HepG2 (cell line): ENCODE results near the gene CACNA1I. TPM values are rescaled to one million over a fixed set of nuclear protein-coding genes. Genes with fewer than 3 reads are reported as not detected.

Experiments used
- ATAC-seq: fragments of 200-7000 bp; cut with Tn5 transposase; 3 replicates; pipeline ENCODE4 v1.9.1; 2020; ENCODE audit warnings: mild to moderate bottlenecking, moderate library complexity
- BruUV-seq: library from RNA; stranded (reverse); fragments of 400-500 nt; replicated peaks from 2 replicates; lab custom pipeline; 2021; lab: Mats Ljungman, UMichigan
- CTCF ChIA-PET: fragments of 300-600 bp; formaldehyde crosslinking; extraction: SDS; loops from one replicate; lab custom pipeline; 2021; ENCODE audit warnings: low total read pairs, inconsistent platforms, low intra/inter-chr PET ratio; lab: Yijun Ruan, JAX
- POLR2A ChIA-PET: fragments of 350-600 bp; sonication (Branson Sonifier 250); formaldehyde crosslinking; loops from one replicate; lab custom pipeline; 2020; ENCODE audit warnings: antibody characterized with exemption, inconsistent platforms; lab: Yijun Ruan, JAX
- DNase-seq: peaks from one replicate; pipeline ENCODE4 v3.0.0-alpha.2; 2015; ENCODE audit warnings: low spot score
- FAIRE-seq: peaks from 3 replicates; lab custom pipeline; 2011; peaks lifted over from hg19 to GRCh38; lab: Jason Lieb, UNC
- H2AFZ ChIP-seq: one replicate; pipeline ENCODE4 v1.6.1; 2011; ENCODE audit warnings: low read length, inconsistent platforms
- H3K27ac ChIP-seq: fragments of 300-600 bp; 3 replicates; pipeline ENCODE4 v1.8.0; 2011; ENCODE audit warnings: mixed run types, mild to moderate bottlenecking, mixed read lengths, low read length, inconsistent platforms; ENCODE audit not compliant: insufficient read depth; ENCODE audit errors: extremely low read length
- H3K27me3 ChIP-seq, 2 experiments: fragments of 200-600 bp in 1 of 2; 2 replicates in 1 of 2; 3 replicates in 1 of 2; pipeline versions ENCODE4 v1.6.0 to v1.8.0; 2011; ENCODE audit warnings: low read length in 2 of 2, mild to moderate bottlenecking in 2 of 2, moderate library complexity in 2 of 2, inconsistent platforms in 1 of 2; ENCODE audit not compliant: insufficient read depth in 2 of 2, control insufficient read depth in 1 of 2
- H3K36me3 ChIP-seq, 2 experiments: fragments of 200-600 bp in 1 of 2; replicated peaks in 1 of 2; 2 replicates in 1 of 2; 3 replicates in 1 of 2; pipeline versions ENCODE4 v1.5.1 to v1.8.0; 2011; ENCODE audit warnings: low read length in 2 of 2, inconsistent platforms in 1 of 2; ENCODE audit not compliant: insufficient read depth in 2 of 2, control insufficient read depth in 1 of 2
- H3K4me1 ChIP-seq: 2 replicates; pipeline ENCODE4 v1.5.1; 2012; ENCODE audit warnings: low read length, inconsistent platforms; ENCODE audit not compliant: insufficient read depth
- H3K4me2 ChIP-seq: 2 replicates; pipeline ENCODE4 v1.6.0; 2011; ENCODE audit warnings: low read depth, low read length, inconsistent platforms
- H3K4me3 ChIP-seq, 3 experiments: fragments of 200-600 bp in 1 of 3; sonication (generic), shearing (Covaris generic) in 1 of 3; replicated peaks in 1 of 3; 2 replicates each; pipeline ENCODE4 v1.5.1; 2011 to 2016; ENCODE audit warnings: low read length in 3 of 3, inconsistent platforms in 2 of 3, low read depth in 2 of 3, mild to moderate bottlenecking in 2 of 3, control low read depth in 1 of 3, mixed read lengths in 1 of 3; ENCODE audit not compliant: insufficient read depth in 1 of 3
- H3K79me2 ChIP-seq: one replicate; pipeline ENCODE4 v1.6.1; 2011; ENCODE audit warnings: low read length, inconsistent platforms; ENCODE audit not compliant: insufficient read depth
- H3K9ac ChIP-seq: 2 replicates; pipeline ENCODE4 v1.6.0; 2011; ENCODE audit warnings: mild to moderate bottlenecking, low read depth, low read length, inconsistent platforms; ENCODE audit not compliant: insufficient read depth
- H3K9me3 ChIP-seq: 2 replicates; pipeline ENCODE4 v1.5.1; 2012; ENCODE audit warnings: mild to moderate bottlenecking, low read length
- H4K20me1 ChIP-seq: 2 replicates; pipeline ENCODE4 v1.6.0; 2011; ENCODE audit warnings: inconsistent platforms, mild to moderate bottlenecking, low read length, moderate library complexity; ENCODE audit not compliant: insufficient read depth
- DR1 ChIP-seq: sonication (generic); formaldehyde crosslinking; IDR thresholded peaks from 2 replicates; pipeline ENCODE4 v1.8.0; 2021; ENCODE audit warnings: mild to moderate bottlenecking, missing genetic modification reagents, inconsistent platforms
- FIP1L1 ChIP-seq: fragments of 200-400 bp; formaldehyde crosslinking; IDR thresholded peaks from 2 replicates; pipeline ENCODE4 v1.6.1; 2018; ENCODE audit warnings: low read depth, mild to moderate bottlenecking, low read length, moderate library complexity, borderline replicate concordance; ENCODE audit not compliant: insufficient read depth
- KMT2B ChIP-seq: IDR thresholded peaks from 2 replicates; pipeline ENCODE4 v1.6.1; 2016; ENCODE audit warnings: missing genetic modification reagents, missing compliant biosample characterization
- NONO ChIP-seq, 2 experiments: fragments of 450-650 bp in 1 of 2; sonication (generic) in 1 of 2; formaldehyde crosslinking in 1 of 2; IDR thresholded peaks in 1 of 2; conservative IDR thresholded peaks in 1 of 2; 2 replicates each; pipeline versions ENCODE4 v1.6.1 to v1.8.0; 2017 to 2022; ENCODE audit warnings: mild to moderate bottlenecking in 1 of 2, missing genetic modification reagents in 1 of 2, moderate library complexity in 1 of 2
- POLR2AphosphoS5 ChIP-seq: IDR thresholded peaks from 2 replicates; pipeline ENCODE4 v1.6.1; 2012; ENCODE audit warnings: low read depth, low read length
- SNRNP70 ChIP-seq: fragments of 200-400 bp; formaldehyde crosslinking; IDR thresholded peaks from 2 replicates; pipeline ENCODE4 v1.6.1; 2017; ENCODE audit warnings: mild to moderate bottlenecking, low read depth, low read length, moderate library complexity
- ZNF720 ChIP-seq: sonication (generic); formaldehyde crosslinking; IDR thresholded peaks from 2 replicates; pipeline ENCODE4 v1.4.0; 2020; ENCODE audit warnings: missing genetic modification reagents
- WGBS: methylation state at CpG from one replicate; pipeline ENCODE4 v1.1.6; 2017; ENCODE audit warnings: low lambda C conversion rate; 5-methylcytosine and 5-hydroxymethylcytosine counted together
- in situ Hi-C: cut with HindIII; loops from 2 replicates; pipeline ENCODE4 v1.10.0; 2017; ENCODE audit warnings: low pct_unique_long_range_greater_than_20kb; ENCODE audit not compliant: extremely low pct_ligation_motif_present
- intact Hi-C: fragments of 100-400 bp; cut with micrococcal nuclease; formaldehyde crosslinking; loops from one replicate; pipeline ENCODE4 v1.10.0; 2022; ENCODE audit not compliant: unreplicated experiment
- polyA plus RNA-seq, 8 experiments: library from polyadenylated mRNA; depleted of rRNA in 3 of 8; stranded (reverse) in 7 of 8; unstranded in 1 of 8; fragments of >200 nt; fragmentation: Illumina TruSeq in 4 of 8; extraction: Trizol in 4 of 8; gene quantifications; 2 replicates each; pipeline versions ENCODE4 v1.2.1 to v1.2.3, GENCODE V29; 2011 to 2016; ENCODE audit warnings: low read depth in 4 of 8, missing spikeins in 1 of 8, mixed read lengths in 1 of 8; ENCODE audit not compliant: insufficient read depth in 1 of 8
- total RNA-seq, 5 experiments: library from RNA; depleted of rRNA; stranded (reverse); fragments of >200 nt; fragmentation: Illumina TruSeq; extraction: Trizol; gene quantifications; 2 replicates each; pipeline ENCODE4 v1.2.3, GENCODE V29; 2016; ENCODE audit warnings: low read depth in 1 of 5
- TF ChIP-seq, protein P1 (sequence below): sonication (generic); formaldehyde crosslinking; IDR thresholded peaks from 2 replicates; pipeline ENCODE4 v1.4.0; 2020; ENCODE audit warnings: missing genetic modification reagents, low read depth, mild to moderate bottlenecking, borderline replicate concordance
- TF ChIP-seq, protein P2 (sequence below): sonication (generic); formaldehyde crosslinking; IDR thresholded peaks from 2 replicates; pipeline ENCODE4 v1.5.0; 2020; ENCODE audit warnings: missing genetic modification reagents, mild to moderate bottlenecking, borderline replicate concordance
- TF ChIP-seq, protein P3 (sequence below): sonication (generic); formaldehyde crosslinking; IDR thresholded peaks from 2 replicates; pipeline ENCODE4 v1.4.0; 2020; ENCODE audit warnings: missing genetic modification reagents
- TF ChIP-seq, protein P4 (sequence below): sonication (generic); formaldehyde crosslinking; IDR thresholded peaks from 2 replicates; pipeline ENCODE4 v1.4.0; 2020; ENCODE audit warnings: missing genetic modification reagents, borderline replicate concordance

CACNA1I gene
- total and polyA plus RNA-seq, 2 of the 13 experiments (the other 11 are each of a cell fraction or from before 2014, with no cell fraction given): not detected

GRCh38 chr22:39669432-39669831, 98.9 kb downstream of the CACNA1I start:
- TF ChIP-seq FIP1L1: no peak
- TF ChIP-seq NONO (IDR thresholded peaks at IDR 0.05): 0 out of 2 replicates have a peak, but pooled peaks have one; percentile 54
- no peak for TF ChIP-seq NONO (CRISPR knock-in tag; conservative IDR thresholded peaks at IDR 0.05)
- no peak for TF ChIP-seq DR1 (CRISPR knock-in tag)
- TF ChIP-seq ZNF720 (CRISPR knock-in tag): no peak
- TF ChIP-seq, protein P1, sequence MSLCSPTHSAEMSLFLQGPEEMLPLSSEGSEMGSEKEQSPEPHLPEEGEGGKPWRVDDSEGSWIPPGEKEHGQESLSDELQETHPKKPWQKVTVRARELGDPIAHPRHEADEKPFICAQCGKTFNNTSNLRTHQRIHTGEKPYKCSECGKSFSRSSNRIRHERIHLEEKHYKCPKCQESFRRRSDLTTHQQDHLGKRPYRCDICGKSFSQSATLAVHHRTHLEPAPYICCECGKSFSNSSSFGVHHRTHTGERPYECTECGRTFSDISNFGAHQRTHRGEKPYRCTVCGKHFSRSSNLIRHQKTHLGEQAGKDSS (CRISPR knock-in tag): no peak
- TF ChIP-seq, all 625 proteins: peak for 1
- Histone ChIP-seq H3K4me1 (no peaks in the 10 kb centered on the region), H3K79me2 (no peaks in the 10 kb centered on the region), H3K27ac (no peak overlapping the region), H3K9ac (no peak overlapping the region), H3K4me2 (no peak overlapping the region), H3K36me3 (no peaks in the 10 kb centered on the region), H4K20me1 (no peaks in the 10 kb centered on the region), H3K27me3 (peaks cover 2 to 15% of the 10 kb centered on the region in 2 experiments; a peak in 2 of 5 replicates), H3K4me3 (no peak overlapping the region), H2AFZ (no peak overlapping the region), H3K9me3 (peaks cover 9% of the 10 kb centered on the region; the same call in 1 of the 2 replicates)
- in situ Hi-C loops: no loop called here
- 14% methylated on average over 2 of the region's 2 CpGs for WGBS
- ChIA-PET POLR2A (no interaction called here), CTCF (no interaction called here)
- BruUV-seq: no TSS peak
- DNase-seq (no peak), FAIRE-seq (no peak), ATAC-seq (no peak)
- intact Hi-C loops: no loop called here

- no peak for FAIRE-seq
- in situ Hi-C loops: no loop called here
- intact Hi-C loops: no loop called here
- BruUV-seq: no TSS peak
- no peak overlapping the region for H3K9ac ChIP-seq
- ChIA-PET CTCF (no interaction called here), POLR2A (no interaction called here)
- peaks cover 9 to 35% of the 10 kb centered on the region in 2 experiments; a peak in 4 of 5 replicates for H3K27me3 ChIP-seq
- no peak for DNase-seq
- no peaks in the 10 kb centered on the region for H3K79me2 ChIP-seq
- no peak overlapping the region for H2AFZ ChIP-seq
- no peaks in the 10 kb centered on the region for H3K4me1 ChIP-seq
- 0% methylated on average over 1 of the region's 3 CpGs for WGBS
- no peak for ATAC-seq
- no peak overlapping the region for H3K4me2 ChIP-seq
- no peaks in the 10 kb centered on the region for H3K36me3 ChIP-seq
- H4K20me1 ChIP-seq: 0 out of 2 replicates have a peak, but pooled peaks cover 4% of the 10 kb centered on the region
- H3K27ac ChIP-seq: no peak overlapping the region
- no peak overlapping the region for H3K4me3 ChIP-seq
- H3K9me3 ChIP-seq: peaks cover 9% of the 10 kb centered on the region; the same call in 1 of the 2 replicates
- TF ChIP-seq, protein P2, sequence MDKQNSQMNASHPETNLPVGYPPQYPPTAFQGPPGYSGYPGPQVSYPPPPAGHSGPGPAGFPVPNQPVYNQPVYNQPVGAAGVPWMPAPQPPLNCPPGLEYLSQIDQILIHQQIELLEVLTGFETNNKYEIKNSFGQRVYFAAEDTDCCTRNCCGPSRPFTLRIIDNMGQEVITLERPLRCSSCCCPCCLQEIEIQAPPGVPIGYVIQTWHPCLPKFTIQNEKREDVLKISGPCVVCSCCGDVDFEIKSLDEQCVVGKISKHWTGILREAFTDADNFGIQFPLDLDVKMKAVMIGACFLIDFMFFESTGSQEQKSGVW: no peak
- no peak for TF ChIP-seq KMT2B (CRISPR knock-in tag)
- TF ChIP-seq POLR2AphosphoS5: no peak
- TF ChIP-seq SNRNP70: no peak
- TF ChIP-seq, protein P3, sequence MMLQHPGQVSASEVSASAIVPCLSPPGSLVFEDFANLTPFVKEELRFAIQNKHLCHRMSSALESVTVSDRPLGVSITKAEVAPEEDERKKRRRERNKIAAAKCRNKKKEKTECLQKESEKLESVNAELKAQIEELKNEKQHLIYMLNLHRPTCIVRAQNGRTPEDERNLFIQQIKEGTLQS: no peak
- TF ChIP-seq, protein P4, sequence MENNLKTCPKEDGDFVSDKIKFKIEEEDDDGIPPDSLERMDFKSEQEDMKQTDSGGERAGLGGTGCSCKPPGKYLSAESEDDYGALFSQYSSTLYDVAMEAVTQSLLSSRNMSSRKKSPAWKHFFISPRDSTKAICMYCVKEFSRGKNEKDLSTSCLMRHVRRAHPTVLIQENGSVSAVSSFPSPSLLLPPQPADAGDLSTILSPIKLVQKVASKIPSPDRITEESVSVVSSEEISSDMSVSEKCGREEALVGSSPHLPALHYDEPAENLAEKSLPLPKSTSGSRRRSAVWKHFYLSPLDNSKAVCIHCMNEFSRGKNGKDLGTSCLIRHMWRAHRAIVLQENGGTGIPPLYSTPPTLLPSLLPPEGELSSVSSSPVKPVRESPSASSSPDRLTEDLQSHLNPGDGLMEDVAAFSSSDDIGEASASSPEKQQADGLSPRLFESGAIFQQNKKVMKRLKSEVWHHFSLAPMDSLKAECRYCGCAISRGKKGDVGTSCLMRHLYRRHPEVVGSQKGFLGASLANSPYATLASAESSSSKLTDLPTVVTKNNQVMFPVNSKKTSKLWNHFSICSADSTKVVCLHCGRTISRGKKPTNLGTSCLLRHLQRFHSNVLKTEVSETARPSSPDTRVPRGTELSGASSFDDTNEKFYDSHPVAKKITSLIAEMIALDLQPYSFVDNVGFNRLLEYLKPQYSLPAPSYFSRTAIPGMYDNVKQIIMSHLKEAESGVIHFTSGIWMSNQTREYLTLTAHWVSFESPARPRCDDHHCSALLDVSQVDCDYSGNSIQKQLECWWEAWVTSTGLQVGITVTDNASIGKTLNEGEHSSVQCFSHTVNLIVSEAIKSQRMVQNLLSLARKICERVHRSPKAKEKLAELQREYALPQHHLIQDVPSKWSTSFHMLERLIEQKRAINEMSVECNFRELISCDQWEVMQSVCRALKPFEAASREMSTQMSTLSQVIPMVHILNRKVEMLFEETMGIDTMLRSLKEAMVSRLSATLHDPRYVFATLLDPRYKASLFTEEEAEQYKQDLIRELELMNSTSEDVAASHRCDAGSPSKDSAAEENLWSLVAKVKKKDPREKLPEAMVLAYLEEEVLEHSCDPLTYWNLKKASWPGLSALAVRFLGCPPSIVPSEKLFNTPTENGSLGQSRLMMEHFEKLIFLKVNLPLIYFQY (CRISPR knock-in tag): no peak
These were observed 101.4 kb downstream of the CACNA1I start for GRCh38 chr22:39671936-39672335.
